Testis (tissue), 2 donors: ENCODE results near the gene AP5Z1.
"Not testable (repeated sequence)": the region's sequence is repeated elsewhere in the genome, so short reads cannot be mapped to it uniquely, and the experiment has no call there.

ENCODE experiments used
- CTCF ChIP-seq, 3 experiments: fragments of 450-650 bp in 2 of 3; fragments of 200-600 bp in 1 of 3; sonication (generic) in 1 of 3; IDR thresholded peaks; one replicate each; pipeline ENCODE4 v1.5.1; 2016 to 2019; ENCODE audit warnings: antibody characterized with exemption in 3 of 3, mild to moderate bottlenecking in 2 of 3, moderate library complexity in 1 of 3
- POLR2A ChIP-seq: fragments of 450-650 bp; IDR thresholded peaks from one replicate; pipeline ENCODE4 v1.6.1; 2017; ENCODE audit warnings: antibody characterized with exemption, mild to moderate bottlenecking, moderate library complexity

- not testable (repeated sequence) for TF ChIP-seq CTCF (IDR thresholded peaks at IDR 0.05); POLR2A
Observed at GRCh38 chr7:4794171-4794570, 18.7 kb downstream of the AP5Z1 start.
